ENCODE results near the gene SGCD.

- no peak for TF ChIP-seq CTCF (IDR thresholded peaks at IDR 0.05)
- no peak for TF ChIP-seq POLR2A (IDR thresholded peaks at IDR 0.05)
Measured at GRCh38 chr5:156456857-156457256, 129.9 kb downstream of the SGCD start.

Data from uterus (tissue), 2 donors.